ENCODE results near the gene UTF1. TPM values are rescaled to one million over a fixed set of nuclear protein-coding genes. Genes with fewer than 3 reads are reported as not detected.

Gene UTF1, protein sequence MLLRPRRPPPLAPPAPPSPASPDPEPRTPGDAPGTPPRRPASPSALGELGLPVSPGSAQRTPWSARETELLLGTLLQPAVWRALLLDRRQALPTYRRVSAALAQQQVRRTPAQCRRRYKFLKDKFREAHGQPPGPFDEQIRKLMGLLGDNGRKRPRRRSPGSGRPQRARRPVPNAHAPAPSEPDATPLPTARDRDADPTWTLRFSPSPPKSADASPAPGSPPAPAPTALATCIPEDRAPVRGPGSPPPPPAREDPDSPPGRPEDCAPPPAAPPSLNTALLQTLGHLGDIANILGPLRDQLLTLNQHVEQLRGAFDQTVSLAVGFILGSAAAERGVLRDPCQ
- not detected for total RNA-seq

DNA sequence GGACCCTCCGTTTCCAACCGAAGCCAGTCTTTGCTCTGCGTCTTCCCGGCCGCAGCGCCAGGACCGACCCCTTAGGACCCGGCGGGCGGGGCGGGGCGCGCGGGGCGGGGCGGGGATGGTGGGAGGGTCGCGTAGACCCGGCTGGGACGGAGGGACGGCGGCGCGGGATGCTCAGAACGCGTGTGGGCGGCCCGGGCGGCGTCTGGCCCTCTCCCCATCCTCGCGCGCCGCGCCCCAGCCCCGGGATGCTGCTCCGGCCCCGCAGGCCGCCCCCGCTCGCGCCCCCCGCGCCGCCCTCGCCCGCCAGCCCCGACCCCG is at the start of gene UTF1:
UTF1 (plus strand) TSS at position 174 of the 318 bp plus-strand sequence; CDS start at position 246, 72 bp downstream.
- peaks cover 0 to 21% (median 8%) of the 10 kb centered on the region in 3 donors for H3K4me1 ChIP-seq
- ATAC-seq = no peak
- no peaks in the 10 kb centered on the region for H3K36me3 ChIP-seq
- no peaks in the 10 kb centered on the region for H3K9me3 ChIP-seq
- H3K27ac ChIP-seq = no peak within 1 kb of the TSS
- peaks cover 97% of the 10 kb centered on the region for H3K27me3 ChIP-seq
- H3K4me3 ChIP-seq = peak within 1 kb of the TSS in 1 of 2 donors; percentile 24
- TF ChIP-seq EP300 (IDR thresholded peaks at IDR 0.05) (no peak), POLR2AphosphoS5 (IDR thresholded peaks at IDR 0.05) (no peak), POLR2A (IDR thresholded peaks at IDR 0.05) (no peak), CTCF (IDR thresholded peaks at IDR 0.05) (no peak)
- WGBS, 2 donors (ENCODE audit: low coverage in 1 of 2) = no CpG with 5 or more reads among the region's 49 CpGs

DNA sequence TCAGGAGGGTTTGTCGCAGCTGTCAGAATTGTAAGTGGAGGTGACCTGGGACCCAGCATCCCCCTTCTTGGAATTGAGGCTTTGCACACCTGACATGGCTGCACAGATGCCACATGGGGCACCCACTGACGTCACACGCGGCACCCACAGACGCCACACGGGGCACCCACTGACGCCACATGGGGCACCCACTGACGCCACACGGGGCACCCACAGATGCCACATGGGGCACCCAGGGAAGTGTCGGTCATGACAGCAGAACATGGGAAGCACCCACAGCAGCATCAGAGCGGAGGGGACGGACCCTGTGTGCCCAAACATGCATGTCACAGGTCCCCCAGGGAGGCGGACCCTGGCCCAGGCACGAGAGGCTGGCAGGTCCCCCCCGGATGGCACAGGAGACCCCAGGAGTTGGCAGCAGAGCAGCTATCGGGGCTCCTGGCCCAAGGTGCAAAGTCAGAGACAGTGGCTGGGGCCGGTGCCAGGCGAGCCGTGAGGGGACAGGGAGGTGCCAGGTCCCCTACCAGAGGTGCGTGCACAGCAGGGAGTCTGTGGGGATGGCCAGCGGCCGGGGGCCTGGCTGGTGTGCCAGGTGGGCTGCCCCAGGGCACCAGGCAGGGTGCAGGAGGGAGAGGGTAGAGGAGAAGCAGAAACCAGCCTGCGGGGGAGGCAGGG is 48.9 kb upstream of the UTF1 start:
- ATAC-seq = no peak
- TF ChIP-seq POLR2AphosphoS5 (IDR thresholded peaks at IDR 0.05) (no peak), POLR2A (IDR thresholded peaks at IDR 0.05) (no peak), EP300 (IDR thresholded peaks at IDR 0.05) (no peak), CTCF (IDR thresholded peaks at IDR 0.05) (no peak)
- Histone ChIP-seq H3K36me3 (no peaks in the 10 kb centered on the region), H3K27me3 (peaks cover 37% of the 10 kb centered on the region), H3K27ac (no peak overlapping the region), H3K9me3 (no peaks in the 10 kb centered on the region), H3K4me1 (no peaks in the 10 kb centered on the region), H3K4me3 (no peak overlapping the region)
- WGBS, 2 donors (ENCODE audit: low coverage in 1 of 2) = 100% methylated on average over 2 of the region's 23 CpGs; no CpG with 5 or more reads in 1 of the 2 donors

DNA sequence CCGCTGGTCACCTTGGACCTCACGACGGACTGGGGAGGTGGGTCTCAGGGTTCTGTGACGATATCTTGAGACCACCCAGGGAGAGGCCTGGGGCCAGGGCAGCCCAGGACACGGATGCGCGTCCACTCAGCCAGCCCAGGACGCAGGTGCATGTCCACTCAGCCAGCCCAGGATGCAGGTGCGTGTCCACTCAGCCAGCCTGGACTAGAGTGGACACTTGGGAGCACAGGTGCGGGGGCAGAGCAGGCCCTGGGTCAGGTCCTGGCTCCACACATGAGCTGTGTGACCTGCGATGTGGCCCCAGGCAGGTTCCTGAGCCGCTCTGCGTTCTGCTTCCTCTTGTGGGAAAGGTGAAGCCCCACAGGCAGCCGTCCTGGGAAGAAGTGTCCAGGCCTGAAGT is 47.8 kb upstream of the UTF1 start:
- Histone ChIP-seq H3K4me3 (no peak overlapping the region), H3K36me3 (no peaks in the 10 kb centered on the region), H3K4me1 (no peaks in the 10 kb centered on the region), H3K27me3 (peaks cover 48% of the 10 kb centered on the region), H3K27ac (no peak overlapping the region), H3K9me3 (no peaks in the 10 kb centered on the region)
- no peak for ATAC-seq
- TF ChIP-seq EP300 (IDR thresholded peaks at IDR 0.05) (no peak), POLR2A (IDR thresholded peaks at IDR 0.05) (no peak), CTCF (IDR thresholded peaks at IDR 0.05) (no peak), POLR2AphosphoS5 (IDR thresholded peaks at IDR 0.05) (no peak)
- 100% methylated on average over 1 of the region's 14 CpGs; no CpG with 5 or more reads in 1 of the 2 donors for WGBS, 2 donors (ENCODE audit: low coverage in 1 of 2)

GRCh38 chr10:133182791-133183645 is 47.0 kb upstream of the UTF1 start:
- H3K36me3 ChIP-seq = no peaks in the 10 kb centered on the region
- ATAC-seq = no peak
- no peak overlapping the region for H3K4me3 ChIP-seq
- peaks cover 54% of the 10 kb centered on the region for H3K27me3 ChIP-seq
- TF ChIP-seq POLR2A (IDR thresholded peaks at IDR 0.05) (no peak), CTCF (IDR thresholded peaks at IDR 0.05) (no peak), POLR2AphosphoS5 (IDR thresholded peaks at IDR 0.05) (no peak), EP300 (IDR thresholded peaks at IDR 0.05) (no peak)
- H3K4me1 ChIP-seq = no peaks in the 10 kb centered on the region
- no peaks in the 10 kb centered on the region for H3K9me3 ChIP-seq
- 90 to 95% methylated on average over 4 to 34 of the region's 66 CpGs for WGBS, 2 donors (ENCODE audit: low coverage in 1 of 2)
- H3K27ac ChIP-seq = no peak overlapping the region
